Right hindlimb (tissue), 1 donor: ENCODE results near the gene PSAP.
"Not testable (repeated sequence)": the region's sequence is repeated elsewhere in the genome, so short reads cannot be mapped to it uniquely, and the experiment has no call there.

Experiments used
- DNase-seq: peaks from one replicate; pipeline ENCODE4 v3.0.0-alpha.2; 2018

PSAP gene

DNA sequence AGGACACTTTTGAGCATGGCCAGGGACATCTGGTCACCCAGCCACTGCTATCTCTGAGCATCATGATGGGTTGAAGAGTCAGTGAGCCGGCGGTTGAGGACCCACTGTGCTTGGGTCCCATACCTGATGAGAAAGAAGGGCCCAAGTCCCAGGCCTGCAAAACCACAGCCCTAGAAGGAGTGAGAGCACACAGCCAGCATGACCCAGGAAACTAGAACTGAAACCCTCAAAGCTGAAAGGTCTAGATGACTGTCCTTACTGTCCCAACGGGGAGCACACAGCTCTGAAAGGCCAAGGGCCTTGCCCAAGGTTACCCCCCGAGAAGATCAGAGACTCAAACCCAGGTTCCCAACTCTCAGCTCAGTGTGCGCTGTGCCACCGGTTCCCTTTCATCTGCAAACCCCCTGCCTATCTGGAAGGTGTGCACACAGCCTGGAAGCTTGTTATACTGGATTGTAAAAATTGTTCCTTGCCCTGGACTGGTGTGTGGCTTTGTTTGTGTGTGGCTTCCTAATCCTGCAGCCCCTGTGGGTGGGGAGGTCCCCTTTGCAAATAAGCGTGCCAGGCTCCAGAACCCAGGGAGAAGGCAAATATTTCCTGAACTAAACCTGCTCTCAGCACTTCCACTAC lies 22.6 kb upstream of the PSAP start:
- DNase-seq = no peak

DNA sequence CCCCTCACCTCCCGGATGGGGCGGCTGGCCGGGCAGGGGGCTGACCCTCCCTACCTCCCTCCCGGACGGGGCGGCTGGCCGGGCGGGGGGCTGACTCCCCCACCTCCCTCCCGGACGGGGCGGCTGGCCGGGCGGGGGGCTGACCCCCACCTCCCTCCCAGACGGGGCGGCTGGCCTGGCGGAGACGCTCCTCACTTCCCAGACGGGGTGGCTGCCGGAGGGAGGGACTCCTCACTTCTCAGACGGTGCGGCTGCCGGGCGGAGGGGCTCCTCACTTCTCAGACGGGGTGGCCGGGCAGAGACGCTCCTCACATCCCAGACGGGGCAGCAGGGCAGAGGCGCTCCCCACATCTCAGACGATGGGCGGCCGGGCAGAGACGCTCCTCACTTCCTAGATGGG lies 18.6 kb upstream of the PSAP start:
- DNase-seq = not testable (repeated sequence)

DNA sequence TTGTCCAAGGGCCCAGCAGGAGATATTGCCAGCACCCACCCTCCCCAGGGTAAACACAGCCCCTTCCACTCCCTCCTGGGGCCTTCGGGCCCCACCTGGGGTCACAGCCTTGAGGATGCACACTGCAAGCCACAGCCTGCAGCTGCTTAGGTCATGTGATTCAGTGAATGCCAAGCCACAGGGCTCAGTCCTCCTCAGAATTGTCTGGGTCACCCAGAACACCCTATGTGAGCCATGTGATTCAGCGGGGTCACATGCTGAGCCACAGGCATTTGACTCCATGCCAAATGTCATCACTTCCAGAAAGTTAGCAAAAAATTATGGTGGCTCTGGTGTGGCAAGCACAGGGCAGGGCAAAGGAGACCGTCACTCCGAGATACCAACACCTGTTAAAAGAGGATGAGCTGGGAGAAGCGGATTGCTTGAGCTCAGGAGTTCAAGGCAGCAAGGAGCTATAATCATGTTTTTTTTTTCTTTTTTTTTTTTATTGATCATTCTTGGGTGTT lies 17.2 kb upstream of the PSAP start:
- DNase-seq = peak; percentile 38

DNA sequence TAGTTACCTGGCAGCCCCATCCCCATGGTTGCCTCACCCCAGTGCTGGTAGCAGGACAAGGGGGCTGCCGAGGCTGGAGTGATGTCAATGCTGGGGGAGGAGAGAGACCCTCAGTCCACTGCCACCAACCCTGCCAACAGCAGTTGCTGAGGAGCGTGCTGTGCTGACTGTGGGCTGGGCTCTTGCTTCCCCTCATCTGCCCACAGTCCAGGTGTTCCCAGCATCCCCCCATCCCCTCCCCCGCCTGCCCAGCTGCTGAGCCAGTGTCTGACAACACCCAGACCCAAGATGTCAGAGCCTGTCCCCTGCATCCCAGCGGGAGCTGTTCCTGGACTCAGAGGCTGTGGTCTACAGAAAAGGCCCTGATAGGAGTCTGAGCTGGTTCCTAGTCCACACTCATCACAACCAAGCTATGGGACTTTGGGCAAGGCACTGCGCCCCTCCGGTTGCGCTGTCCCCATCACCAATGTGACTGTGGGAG lies 14.6 kb upstream of the PSAP start:
- DNase-seq = no peak

DNA sequence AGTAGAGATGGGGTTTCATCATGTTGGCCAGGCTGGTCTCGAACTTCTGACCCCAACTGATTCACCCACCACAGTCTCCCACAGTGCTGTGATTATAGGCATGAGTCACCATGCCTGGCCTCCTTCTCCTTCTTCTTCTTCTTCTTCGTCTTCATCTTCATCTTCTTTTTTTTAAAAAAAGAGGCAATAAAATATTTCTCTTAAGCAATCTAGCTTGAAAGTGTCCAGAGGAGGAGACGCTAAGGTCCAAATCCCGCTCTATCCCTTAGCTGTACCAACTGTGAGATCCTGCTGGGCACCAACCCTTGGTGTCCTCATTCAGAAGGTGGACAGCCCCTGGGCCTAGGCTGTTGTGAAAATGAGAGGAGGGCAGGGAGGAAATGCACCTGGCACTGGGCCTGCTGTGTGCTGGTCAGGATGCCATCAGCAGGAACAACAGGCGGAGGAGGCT lies 13.9 kb upstream of the PSAP start:
- DNase-seq = no peak

DNA sequence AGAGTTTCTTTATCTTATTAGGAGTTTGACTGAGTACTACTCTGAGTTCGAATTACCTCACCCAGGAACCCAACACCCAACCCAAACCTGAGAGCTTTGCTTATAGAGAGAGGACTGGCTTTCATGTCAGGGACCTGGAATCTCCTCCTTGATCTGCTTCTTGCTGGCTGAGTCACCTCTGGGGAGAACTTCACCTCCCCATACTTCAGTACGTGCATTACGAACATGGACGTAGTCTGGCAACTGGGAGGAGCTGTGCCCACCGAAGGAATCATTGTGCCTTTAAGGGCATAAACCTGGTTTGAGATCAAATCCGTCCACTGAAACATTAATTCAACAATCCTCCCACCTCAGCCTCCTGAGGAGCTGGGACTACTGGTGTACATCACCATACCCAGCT lies 12.2 kb upstream of the PSAP start:
- DNase-seq = no peak

DNA sequence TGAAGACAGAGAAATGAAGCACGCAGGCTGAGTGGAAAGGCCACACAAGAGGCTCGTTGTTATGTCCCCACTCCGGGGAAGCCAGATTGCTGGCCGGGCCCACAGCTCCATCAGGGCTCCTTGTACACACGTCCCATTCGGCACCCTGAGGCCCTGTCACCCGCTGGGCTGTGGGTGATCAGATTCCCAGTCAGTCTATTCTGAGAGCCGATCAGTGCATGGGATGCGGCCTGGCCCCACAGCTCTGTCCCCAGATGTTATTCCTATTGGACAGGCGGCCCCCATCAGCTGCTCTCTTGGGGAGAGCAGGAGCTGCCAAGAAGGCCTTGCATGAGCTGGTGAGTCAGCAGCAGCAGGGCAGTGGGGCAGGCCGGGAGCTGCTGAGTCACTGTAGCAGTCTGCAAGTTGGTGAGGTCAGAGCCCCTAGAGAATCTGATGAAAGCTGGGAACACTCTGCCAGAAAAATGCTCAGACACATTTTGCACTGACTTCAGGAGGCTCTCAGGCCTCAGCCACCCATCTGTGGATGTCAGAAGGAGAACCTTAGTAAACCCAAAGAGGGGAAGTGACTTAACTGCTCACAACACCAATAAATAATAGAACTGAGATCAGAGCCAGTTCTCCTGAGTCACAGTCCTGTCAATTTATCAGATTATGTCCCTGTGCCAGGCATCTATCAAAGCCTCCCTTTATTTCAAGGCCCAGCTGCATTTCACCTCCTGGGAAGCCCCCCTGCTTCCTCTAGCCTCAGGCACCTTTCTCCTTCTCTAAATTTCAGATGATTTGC lies 9.4 kb upstream of the PSAP start:
- DNase-seq = peak; percentile 91

DNA sequence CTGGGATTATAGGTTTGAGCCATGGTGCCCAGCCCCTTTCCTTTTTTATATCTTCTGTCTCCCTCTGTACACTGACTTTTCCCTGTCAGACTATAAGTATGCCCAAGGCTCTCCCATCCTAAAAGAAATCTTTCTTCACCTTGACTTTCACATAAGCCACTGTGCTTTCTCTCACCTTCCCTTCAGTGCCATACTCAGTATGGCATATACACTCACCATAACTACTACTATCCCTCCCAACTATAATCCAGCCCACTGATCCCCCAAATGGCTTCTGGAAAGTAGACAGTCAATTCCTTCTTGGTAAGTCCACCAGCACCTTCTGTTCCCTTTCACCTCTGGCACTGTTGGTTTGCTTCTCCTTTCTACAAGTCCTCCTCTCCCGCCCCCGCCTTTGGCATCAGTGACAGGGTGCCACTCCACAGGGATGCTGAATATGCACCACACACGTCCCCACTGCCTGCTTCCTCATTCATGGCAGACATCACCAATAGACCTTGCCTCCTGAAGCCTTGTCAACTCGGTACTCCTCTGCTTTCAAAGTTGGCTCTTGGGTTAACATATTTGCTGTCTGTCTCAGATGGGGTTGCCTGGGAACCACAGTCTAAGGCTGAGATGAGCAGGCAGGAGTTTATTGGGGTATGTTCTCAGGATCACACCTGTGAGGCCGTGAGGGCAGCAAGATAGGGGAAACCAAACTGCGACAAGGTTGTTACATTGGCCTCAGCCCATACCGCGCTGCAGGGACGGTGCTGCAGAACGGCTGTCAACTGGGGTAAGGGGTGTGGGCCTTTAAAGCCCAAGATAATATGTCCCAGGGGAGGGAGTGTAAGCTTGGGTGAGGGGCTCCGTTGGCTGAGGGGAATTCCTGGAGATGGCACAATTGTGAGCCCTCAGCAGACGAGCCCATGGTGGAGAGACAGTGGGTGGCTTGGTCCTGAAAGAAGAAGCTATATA lies 7.2 kb upstream of the PSAP start:
- DNase-seq = no peak

DNA sequence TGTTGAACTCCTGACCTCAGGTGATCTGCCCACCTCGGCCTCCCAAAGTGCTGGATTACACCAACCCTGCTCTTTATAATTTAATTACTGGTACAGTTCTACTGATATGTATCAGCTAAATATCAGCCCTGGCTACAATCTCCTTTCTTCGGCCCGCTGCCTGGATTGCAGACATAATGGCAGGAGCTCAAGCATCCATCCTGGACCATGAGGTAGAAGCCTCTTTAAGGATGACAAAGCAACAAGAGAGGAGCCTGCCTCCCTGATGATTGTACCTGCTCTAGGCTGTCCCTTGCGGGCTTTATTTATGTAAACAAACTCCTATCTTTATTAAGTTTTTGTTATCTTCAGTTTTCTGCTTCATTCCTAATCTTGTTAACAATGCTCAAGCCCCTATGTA lies 5.6 kb upstream of the PSAP start:
- no peak for DNase-seq

DNA sequence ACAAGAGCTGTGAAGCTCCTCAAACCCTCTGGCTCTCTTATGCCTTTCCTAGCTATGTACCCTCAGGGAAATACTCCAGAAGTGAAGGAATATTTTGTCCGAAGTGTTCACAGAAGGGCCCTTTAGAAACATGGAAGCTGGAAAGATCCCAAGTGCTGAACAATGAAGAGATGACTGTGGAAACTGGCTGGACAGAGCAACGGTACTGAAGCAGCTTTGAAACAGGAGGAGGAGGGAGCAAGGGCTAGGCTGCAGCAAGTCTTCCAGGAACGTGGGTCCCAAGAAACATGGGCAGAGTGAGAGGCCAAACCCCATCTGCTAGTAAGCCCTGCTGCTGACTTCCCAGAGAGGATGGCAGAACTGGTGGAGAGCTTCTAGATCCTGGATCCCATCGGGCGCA lies 3.0 kb upstream of the PSAP start:
- DNase-seq = no peak

DNA sequence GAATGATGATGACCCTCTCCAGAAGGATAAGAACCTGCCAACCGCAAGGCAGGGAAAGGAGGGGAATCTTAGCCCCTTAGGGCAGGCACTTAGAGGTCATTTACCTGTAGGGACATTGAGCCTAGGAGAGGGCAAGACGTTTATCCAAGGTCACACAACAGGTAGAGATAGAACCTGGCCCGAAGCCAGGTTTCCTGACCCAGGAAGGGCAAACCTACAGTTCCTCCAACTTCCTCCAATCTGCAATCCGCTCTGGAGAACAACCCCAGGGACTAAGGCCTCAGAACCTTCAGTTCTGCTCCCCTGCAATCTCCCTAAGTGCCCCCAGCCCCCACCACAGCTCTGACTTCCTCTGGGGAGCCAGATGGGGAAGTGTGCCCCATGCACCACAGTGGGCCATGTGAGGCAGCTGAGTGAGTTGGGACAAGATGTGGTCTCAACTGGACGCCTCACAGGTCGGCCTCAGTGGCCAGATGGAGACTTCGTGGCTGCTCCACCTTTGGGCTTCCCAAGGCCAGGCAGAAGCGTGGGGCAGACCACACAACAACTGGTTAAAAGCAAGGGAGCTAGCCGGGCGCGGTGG lies 1.4 kb upstream of the PSAP start:
- DNase-seq = no peak

DNA sequence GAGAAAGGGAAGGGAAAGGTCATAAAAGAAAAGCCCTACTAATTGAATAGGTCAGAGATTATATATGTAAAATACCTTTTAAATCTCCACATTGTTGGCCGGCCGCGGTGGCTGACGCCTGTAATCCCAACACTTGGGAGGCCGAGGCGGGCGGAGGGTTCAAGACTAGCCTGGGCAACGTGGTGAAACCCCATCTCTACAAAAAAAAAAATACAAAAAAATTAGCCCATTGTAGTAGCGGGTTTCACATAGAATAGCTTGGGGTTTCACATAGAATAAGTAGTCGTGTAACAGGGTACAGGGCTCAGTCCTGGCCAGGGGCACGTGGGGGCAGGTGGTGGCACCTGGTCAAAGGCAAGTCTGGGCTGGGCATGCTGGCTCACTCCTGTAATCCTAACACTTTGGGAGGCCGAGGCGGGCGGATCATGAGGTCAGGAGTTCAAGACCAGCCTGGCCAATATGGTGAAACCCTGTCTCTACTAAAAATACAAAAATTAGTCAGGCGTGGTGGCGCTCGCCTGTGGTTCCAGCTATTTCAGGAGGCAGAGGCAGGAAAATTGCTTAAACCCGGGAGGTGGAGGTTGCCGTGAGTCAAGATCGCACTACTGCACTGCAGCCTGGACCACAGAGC lies 529 bp upstream of the PSAP start:
- not testable (repeated sequence) for DNase-seq

DNA sequence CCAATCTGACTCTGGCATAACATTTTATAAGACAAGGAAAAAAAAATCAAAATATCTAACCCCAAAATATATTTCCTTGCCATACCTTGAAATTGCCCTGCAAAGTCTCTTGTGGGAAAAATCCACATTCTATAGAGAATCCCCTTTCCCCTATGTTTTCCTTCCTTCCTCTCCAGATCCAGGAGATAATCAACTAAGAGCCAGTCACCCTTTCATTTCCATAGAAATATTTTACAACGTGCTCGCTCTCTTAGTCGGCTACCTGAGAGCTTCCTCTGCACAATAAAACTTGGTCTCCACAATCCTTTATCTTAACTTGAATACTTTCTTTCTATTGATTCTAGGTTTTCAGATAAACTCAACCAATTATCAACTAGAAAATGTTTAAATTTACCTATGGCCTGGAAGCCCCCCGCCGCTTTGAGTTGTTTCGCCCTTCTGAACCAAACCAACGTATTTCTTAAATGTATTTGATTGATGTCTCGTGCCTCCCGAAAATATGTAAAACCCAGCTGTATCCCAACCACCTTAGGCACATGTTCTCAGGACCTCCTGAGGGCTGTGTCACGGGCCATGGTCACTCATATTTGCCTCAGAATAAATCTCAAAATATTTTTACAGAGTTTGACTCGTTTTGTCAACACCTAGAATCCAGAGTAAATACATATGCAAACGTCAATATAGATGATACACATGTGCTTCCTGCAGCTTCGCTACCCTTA lies 869 bp downstream of the PSAP start:
- no peak for DNase-seq

DNA sequence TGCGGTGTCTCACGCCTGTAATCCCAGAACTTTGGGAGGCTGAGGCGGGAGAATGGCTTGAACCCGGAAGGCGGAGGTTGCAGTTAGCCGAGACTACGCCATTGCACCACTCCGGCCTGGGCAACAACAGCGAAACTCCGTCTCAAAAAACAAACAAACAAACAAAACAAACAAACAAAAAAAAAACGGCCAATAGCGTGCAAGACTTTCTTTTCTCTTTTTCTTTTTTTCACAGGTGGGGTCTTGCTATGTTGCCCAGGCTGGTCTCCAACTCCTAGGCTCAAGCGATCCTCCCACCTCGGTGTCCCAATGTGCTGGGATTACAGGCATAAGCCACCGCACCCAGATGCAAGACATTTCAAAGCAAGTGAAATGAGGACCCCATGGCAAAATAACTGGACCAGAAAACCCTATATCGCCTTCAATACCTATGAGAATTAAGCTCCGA lies 1.6 kb downstream of the PSAP start:
- DNase-seq = no peak

DNA sequence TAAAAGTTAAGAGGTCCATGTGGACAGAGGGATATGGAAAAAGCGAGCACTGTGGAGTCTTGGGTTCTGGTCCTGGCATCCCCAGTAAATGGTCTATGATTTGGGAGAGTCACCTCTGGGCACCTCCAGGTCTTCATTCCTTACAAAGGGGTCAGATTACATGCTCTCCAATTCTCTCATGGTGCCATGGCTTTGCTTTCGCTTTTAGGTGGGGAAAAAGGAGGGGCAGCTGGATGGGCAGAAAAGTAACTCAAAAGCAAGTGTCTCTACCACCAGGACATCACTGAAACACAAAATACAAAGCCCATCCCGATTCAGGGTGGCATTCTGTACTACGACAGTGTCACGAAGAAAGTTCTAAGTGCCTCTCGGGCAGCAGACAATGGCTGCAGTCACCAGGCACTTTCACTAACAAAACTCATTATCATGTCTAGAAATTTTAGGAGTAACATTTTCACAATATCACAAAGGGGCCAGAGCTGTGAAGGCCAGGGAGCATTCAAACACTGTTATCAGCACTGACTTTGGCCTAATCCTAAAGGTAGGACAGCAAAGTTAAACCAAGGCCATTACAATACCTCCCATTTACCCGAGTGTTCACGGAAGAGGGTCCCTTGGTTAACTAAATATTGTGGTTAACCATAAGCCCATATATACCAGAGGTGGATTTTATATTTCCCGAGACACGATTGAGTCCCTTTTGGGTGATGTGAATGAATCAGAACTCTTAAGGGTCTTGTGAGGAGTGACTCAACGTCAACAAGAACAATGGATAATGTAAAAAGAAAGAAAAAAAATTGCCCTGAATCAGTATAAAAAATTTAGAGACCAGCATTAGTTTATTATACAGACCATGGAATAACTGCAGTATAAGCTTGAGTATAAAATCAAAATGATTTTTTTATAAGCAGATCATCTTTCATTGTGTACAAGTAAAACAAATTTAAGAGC lies 2.5 kb downstream of the PSAP start:
- DNase-seq = no peak

DNA sequence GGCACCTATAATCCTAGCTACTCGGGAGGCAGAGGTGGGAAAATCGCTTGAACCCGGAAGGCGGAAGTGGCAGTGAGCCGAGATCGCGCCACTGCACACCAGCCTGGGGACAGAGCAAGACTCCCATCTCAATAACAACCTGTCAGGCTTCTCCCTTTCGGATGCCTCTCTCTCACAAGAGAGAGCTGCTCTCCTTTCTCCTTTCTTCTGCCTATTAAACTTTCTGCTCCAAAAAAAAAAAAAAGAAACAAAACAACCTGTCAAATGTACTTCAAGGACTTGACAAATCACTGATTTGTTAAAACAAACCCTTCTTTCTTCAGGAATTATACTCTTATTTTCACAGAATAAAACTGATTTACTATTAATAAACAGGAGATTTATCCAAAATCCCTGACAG lies 3.6 kb downstream of the PSAP start:
- no peak for DNase-seq

DNA sequence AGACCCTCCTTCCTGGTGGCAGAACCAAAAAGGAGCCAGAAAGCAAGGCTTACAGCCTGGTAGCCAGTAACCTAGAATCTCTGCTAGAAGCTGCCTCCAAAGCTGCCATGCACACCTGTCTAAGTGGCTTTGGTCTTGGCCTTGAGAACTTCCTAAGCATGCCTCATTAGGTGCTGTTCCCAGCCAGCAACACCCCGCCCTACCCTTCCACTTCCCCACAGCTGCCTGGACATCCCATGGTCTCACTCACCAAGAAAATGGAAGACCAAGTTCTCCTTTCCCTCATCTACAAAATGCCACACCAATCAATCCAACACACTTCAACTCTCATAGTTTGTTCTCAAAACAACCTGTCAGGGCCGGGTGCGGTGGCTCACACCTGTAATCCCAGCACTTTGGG lies 4.2 kb downstream of the PSAP start:
- DNase-seq = no peak

DNA sequence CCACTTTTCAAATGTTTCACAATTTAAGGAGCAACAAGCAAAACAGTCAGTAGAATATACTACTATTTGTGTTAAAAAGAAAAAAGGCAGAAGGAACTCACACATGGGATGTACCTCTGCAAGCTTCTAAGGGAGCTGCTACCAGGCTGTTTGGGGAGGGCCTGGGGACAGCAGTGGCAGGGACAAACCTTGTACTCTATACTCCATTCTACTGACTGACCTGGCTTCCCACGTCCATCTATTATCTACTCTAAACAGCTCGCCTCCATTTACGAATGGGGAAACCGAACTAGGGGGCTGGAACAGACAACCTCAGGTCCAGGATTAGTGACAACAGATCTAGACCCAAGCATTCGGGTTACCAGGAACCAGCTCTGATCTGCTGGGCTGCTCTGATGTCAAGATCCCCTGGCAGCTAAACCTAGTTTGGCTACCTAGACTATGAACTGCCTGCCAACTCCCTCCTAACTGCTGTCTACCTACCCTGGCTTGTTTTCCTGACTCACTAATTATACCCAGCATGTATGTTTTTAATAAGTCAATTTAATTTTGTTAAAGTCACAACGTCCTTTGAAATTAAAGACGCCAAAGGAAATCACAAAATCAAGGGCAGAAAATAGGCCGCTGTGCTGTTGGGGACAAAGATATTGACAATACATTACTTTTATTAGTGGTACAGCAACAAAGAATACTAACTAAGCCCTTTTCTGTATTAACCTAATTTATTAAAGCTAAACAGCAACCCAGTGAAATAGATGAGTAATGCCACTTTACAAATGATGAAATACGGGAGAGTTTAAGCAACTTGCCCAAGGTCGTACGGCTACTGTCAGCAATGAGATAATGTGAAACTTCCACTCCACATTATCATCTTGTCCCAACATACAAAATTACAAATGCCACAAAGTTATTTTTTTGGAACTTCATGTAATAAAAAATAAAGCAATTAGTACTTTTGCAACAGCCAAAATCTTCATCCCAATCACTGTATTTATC lies 5.3 kb downstream of the PSAP start:
- DNase-seq = no peak

DNA sequence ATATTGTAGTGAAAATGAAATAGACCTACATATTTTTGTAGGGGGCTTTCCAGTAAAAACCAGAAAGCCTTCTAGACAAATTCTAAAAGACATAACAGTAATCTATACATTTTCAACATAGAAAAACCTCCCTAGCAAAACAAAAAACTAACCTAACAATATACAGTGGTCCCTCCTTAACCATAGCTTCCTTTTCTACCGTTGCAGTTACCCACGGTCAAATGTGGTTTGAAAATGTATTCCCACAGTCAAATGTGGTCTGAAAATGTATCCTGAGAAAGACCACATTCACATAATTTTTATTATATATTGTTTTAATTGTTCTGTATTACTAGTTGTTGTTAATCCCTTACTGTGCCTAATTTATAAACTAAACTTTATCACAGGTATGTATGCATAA lies 6.4 kb downstream of the PSAP start:
- no peak for DNase-seq
